NCI-H146 treated with DMSO at 0.1 percent for 48 hours (cell line): Measurements from ENCODE around the gene LOXL1.
"Not testable (repeated sequence)": the region's sequence is repeated elsewhere in the genome, so short reads cannot be mapped to it uniquely, and the experiment has no call there.

Experiments
- DNase-seq: peaks from one replicate; lab custom pipeline; 2025; ENCODE audit not compliant: unreplicated experiment; lab: John Stamatoyannopoulos, UW

The LOXL1 gene

DNA sequence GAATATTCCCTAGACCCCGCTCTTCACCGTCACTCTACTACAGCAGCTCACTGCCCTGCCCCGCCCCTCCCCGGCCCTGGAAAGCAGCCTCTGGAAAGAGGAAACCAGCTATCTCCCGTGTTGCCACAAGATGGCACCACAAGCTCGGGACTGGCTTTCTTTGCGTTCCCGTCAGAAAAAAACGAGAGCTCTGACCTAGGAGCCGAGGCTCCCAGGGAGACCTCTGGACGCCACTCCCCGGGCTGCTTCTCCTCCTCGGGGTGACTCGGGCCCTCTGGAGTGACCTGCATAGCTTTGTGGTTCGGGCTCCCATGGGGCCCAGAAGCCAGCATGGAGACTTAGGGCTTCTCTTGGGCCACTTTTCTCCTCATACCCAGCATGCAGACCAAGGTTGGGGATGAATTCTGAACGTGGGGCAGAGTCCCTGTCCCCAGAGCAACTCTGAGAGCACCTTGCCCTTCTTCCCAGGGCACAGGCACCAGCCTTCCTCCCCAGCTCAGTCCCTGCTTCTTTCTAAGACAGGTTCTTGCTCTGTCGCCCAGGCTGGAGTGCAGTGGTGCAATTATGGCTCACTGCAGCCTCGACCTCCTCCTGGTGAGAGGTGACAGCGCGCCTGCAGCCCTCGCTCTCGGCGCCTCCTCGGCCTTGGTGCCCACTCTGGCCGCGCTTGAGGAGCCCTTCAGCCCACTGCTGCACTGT is 46.9 kb downstream of the LOXL1 start:
- DNase-seq = peak; percentile 59

DNA sequence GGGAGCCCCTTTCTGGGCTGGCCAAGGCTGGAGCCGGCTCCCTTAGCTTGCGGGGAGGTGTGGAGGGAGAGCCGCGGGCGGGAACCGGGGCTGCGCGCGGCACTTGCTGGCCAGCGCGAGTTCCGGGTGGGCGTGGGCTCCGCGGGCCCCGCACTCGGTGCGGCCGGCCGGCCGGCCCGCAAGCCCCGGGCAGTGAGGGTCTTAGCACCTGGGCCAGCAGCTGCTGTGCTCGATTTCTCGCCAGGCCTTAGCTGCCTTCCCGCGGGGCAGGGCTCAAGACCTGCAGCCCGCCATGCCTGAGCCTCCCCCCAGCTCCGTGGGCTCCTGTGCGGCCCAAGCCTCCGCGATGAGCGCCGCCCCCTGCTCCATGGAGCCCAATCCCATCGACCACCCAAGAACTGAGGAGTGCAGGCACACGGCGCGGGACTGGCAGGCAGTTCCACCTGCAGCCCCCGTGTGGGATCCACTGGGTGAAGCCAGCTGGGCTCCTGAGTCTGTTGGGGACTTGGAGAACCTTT is 47.5 kb downstream of the LOXL1 start:
- not testable (repeated sequence) for DNase-seq

DNA sequence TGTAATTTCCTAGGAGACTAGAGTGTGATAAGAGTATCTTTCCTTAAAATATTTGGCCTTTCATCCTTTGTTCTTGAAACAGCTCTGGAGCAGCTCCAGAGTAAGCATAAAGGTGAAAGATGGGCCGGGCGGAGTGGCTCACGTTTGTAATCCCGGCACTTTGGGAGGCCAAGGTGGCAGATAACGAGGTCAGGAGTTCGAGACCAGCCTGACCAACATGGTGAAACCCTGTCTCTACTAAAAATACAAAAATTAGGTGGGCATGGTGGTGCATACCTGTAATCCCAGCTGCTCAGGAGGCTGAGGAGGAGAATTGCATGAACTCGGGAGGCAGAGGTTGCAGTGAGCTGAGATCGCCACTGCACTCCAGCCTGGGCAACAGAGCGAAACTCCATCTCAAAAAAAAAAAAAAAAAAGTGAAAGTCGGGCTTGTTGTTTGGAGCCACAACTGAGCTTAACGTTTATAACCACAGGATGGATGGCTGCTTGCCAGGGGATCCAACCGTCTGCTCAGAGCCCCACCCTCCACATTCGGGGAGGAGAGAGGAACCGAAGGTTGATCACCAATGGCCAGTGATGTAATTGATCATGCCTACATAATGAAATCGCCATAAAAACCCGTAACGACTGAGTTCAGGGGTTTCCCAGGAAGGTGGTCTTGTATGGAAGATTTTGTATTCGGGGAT is 49.3 kb downstream of the LOXL1 start:
- not testable (repeated sequence) for DNase-seq

DNA sequence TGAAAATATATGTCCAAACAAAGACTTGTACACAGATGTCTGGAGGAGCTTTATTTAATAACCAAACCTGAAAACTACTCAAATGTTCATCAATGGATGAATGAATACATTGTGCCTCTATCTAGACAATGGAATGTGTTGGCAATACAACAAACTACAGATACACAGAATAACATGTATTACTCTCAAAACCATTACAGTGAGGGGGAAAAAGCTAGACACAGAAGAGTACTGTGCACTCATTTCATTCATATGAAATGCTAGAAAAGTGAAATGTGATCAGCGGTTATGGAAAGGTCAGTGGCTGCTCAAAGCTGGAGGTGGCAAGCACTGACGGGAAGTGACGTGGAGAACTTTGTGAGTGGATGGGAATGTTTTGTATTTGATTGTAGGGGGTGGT is 52.6 kb downstream of the LOXL1 start:
- no peak for DNase-seq

DNA sequence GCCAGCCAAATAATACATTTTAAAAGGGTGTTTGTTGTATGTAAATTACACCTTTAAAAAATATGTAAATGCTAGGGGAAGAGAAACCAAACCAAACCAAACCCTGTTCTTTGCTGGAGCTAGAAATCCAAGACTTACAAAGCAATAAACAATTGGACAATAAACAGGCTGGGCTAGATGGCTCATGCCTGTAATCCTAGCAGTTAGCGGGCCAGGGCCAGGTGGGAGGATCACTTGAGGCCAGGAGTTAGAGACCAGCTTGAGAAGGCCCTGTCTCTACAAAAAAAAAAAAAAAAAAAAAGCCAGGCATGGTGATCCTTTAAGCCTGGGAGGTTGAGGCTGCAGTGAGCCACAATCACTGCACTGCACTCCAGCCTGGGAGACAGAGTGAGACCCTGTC is 53.4 kb downstream of the LOXL1 start:
- no peak for DNase-seq

DNA sequence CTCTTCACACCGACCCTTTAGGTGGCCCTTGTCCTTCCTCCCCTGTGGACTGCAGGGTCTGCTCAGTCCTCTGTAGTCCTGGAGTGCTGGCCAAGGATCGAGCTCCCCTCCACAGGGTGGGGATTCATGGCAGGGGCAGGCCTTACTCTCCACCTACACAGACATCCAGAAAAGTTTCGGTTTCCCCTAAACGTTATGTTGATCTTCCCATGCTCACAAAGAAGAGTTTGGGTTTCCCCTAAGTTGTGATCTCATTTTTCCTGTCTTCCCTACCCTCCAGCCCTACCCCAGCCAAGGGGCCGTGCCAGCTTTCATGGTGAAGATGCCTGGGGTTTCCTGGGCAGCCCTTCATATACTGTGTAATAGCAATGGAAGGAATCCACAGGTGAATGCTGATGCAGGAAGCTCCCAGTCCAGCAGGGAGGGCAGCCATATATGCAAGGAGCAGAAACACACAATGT is 55.5 kb downstream of the LOXL1 start:
- DNase-seq = no peak

DNA sequence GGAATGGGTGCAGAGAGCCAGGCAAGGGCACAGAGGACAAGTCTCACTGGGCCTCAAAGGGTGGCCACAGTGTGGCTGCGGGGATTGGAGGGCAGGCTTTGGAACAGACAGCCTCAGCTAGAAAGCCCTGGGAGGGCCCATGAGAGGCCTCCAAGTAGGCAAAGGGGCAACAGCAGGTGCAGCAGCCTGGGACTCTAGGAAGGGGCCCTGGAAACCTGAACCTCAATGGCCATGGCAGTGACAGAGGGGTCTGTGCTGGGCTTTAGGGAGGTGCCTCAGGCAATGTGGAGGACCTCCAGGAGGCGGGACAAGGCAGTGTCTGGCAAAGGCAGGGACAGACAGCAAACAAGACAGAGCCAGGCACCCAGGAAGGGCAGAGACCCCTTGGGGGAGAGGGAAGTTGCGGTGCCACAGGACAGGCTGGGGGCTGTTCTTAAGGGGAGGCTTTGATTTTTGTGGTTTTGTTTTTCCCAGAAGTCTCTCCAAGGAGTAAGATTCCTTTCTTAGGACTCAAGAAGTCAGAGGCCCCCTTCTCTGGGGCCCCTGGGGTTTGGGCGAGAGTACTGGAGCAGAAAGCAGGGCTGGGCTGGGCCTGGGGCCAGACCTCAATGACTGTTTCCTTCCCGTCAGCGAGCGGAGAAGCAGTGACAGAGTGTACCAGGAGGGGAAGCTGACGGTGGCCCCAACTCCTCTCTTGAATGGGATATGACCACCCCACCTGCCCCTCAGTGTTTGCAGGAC is 56.1 kb downstream of the LOXL1 start:
- DNase-seq = no peak

DNA sequence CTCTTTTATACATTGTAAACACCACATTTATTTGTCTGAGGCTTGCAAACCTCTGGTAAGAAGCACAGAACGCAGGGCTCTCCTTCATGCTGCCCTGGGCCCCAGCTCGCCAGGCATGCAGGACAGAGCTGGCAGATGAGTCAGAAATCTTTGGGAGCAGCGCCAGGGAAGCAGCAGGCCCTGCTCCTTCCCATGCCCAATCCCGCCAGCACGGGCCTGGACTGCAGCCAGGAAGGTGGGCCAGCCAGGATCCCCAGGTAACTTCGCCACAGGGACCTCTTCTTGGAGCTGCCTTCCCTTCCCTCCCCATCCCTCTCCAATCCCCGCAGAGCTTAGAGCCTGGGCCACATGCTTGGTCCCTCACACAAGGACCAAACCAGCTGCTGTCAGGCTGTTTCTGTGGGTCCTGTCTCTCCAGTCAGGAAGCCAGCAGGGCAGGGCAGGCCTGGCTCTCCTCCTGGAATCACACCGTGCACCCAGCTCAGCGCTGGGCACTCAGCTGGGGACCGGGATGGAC is 57.0 kb downstream of the LOXL1 start:
- no peak for DNase-seq

DNA sequence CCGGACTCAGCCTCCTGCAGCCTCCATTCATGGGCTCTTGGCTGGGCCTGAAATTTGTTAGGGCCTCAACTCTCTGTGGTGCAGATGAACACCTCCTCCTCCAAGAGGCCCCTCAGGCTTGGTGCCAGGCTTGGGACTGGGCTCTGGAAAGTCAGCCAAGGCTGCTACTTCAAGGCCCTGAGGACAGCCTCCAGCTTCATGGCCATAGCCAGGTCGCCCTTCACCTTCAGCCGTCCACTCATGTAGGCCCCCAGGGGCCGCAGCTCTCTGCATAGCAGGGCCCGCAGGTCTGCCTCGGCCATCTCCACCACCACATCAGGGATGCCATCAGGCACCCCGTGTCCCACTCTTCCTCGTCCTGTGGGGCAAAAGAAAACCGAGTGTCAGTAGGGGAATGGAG is 57.5 kb downstream of the LOXL1 start:
- no peak for DNase-seq

DNA sequence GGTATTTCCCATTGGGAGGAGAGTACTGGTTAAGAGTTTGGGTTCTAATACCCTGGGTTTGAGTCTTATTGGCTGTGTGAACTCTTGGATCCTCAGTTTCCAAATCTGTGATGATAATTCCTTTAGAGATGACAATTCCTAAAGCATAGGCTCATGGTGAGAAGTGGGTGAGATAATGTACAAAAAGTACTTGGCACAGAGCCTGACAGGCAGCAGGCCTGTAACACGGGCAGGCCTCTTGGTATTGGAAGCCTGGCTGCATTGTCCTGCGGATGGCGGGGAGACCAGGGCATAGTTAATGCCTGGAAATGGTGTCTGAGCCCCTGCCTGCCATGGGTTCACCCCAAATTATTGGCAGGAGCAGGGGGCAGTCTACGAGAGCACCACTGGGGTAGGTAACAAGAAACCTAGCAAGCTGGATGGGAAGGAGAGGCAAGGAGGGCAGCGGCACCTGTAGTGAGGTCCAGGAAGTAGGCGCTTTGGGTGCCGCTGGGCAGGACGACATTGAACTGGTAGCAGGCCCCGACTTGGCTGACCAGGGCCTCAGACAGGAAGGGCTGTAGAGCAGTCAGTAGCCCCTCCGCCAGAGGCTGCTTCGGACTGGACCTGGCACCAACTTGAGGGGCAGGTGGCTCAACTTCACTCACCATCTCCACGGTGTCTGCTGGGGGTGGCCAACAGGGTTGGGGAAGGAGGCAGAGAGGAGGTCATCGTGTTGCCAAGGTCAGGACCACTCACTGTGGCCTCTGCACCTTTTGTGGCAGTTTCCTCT is 58.1 kb downstream of the LOXL1 start:
- DNase-seq = no peak

DNA sequence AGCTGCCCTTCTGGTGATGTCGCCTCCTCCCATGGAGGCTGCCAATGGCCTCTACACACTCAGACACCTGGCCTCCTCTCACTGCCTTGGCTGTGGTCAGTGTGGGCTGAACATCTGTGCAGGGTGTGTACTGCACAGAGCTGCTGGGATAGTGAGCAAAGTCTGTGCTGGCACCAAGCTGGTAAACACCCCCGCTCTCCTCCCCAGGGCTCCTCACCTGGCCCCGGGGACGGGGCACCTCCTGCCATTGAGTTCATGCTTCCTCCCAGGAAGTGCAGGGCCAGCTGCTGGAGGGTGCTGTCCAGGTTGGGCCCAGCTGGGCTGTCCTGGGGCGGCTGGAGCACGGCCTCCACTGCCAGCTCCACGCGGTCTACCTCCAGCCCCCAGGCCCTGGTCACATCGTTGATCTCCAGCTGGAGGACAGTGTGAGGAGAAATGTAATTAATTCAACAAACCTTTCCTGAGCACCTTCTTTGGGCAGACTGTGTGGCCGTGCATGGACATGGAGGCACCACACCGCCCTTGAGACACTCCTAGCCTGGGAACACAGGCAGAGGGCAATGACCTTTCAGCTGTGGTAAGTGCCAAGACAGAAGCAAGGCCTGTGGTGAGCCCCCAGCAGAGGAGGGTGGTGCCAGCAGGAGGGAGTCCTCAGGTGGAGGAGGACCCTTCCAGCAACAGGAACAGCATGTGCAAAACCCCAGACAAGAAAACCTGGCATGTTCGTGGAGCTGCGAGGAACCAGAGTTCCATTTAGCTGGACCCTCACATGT is 59.0 kb downstream of the LOXL1 start:
- no peak for DNase-seq

DNA sequence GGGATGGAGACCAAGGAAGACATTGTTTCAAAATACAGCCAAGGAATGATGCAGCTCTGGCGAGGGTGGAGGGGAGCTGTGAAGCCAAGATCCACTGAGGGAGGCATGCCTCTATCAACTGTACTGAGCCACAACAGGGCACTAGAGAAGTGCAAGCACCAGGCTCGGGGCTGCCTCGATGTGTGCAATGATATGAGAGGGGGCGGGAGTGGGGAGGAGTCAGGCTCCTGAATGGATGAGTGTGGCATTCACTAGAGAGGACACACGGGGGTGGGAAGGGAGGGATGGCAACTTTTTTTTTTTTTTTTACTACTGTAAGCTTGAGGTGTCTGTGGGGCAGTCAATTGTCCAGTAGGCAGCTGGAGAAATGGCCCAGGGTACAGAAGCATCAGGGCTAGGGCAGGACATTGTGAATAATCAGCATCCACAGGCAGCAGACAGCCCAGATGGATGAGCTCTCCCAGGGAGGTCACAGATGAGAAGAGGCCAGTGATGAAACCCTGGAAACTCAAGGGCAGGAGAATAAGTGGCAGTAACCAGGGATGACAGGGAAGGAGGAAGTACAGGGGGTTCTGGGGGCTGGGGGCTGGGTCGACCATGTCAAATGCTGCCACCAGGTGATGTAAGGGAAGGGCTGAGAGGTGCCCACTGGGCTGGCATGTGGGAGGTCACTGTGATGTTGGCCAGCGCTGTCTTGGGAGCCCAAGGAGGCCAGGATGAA is 60.0 kb downstream of the LOXL1 start:
- DNase-seq = no peak

DNA sequence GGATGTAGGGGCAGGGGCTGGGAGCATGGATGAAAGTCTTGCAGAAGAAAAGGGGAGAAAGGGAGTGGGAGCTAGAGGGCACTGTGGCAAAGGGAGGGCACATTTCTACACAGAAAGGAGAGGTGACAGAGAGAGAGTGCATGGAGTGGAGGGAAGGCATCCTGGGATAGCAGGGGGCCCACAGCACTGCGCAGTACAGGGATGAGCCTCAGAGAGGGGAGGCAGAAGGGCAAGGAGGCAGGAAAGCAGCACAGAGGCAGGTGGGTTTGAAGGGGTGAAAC is 60.5 kb downstream of the LOXL1 start:
- no peak for DNase-seq

DNA sequence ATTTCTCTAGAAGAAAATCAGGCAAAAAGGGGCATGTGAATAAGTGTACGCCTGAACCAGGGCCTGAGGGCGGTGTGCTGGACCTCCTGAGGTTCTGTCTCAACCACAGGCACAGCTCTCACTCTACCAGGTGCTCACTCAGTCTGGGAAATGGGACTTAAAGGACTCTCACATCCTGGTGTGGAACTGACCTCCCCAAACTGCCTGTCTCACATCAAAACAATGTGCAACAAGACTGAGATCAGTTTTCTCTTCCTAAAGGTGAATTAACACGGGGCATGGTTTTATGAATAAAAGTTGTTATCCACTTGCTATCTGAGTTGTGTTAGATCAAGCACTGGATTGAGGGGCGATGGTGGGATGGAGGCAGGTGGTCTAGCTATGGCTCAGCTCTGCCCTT is 61.0 kb downstream of the LOXL1 start:
- no peak for DNase-seq

DNA sequence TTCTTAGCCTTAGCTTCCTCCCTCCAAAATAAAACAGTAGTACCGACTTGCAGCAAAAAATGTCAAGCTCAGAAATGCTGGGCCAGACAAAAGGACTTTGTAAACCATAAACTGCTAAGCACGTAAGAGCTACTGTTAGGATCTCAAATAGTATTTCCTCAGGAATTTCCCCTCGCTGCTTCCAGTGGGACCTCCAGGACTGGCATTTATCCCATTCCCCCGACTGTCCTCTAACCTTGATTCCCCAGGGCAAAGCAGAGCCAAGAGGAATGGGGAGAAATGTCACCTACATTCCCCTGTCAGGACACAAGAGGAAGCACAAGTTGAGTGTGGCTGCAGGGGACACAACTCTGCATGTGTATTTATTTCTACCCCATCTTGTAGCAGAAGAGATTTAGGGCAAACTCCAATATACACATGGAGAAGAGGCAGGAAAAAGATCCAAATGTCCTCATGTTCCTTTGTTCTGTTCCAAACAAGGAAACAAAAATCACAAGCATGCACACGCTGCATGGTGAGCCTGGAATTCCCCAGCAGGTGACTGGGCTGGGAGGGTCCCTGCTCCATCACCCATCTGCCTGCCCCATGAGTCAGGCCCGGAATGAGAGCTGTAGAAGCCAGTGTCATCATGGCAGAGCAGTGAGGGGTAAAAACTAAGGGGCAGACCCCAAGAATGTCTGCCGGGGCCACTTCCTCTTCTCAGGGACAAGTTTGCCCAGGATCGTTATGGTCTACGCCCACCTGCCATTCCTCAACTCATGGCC is 61.6 kb downstream of the LOXL1 start:
- DNase-seq = no peak

DNA sequence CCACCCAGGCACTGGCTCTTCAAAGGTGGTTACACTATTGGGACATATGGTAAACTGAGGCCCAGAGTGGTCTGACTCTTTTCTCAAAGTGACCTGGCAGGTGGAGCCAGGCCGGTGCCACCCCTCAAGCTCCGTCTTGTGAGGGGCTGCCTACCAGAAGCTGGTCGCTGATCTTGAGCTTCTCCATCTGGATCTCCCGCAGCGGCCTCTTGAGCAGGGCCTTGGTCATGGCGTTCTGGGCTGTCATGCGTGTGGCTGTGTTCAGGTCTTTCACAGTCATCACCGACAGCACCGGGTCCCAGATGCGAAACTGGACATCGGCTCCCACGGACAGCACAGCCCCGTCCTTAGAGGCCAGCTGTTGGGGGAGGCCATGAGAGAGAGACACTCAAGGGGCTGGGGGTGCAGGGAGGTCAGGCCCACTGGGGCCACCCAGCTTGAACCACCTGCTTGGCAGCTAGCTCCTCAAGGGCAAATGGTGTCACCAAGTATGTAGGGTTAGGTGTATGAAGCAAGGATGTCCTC is 62.2 kb downstream of the LOXL1 start:
- no peak for DNase-seq

DNA sequence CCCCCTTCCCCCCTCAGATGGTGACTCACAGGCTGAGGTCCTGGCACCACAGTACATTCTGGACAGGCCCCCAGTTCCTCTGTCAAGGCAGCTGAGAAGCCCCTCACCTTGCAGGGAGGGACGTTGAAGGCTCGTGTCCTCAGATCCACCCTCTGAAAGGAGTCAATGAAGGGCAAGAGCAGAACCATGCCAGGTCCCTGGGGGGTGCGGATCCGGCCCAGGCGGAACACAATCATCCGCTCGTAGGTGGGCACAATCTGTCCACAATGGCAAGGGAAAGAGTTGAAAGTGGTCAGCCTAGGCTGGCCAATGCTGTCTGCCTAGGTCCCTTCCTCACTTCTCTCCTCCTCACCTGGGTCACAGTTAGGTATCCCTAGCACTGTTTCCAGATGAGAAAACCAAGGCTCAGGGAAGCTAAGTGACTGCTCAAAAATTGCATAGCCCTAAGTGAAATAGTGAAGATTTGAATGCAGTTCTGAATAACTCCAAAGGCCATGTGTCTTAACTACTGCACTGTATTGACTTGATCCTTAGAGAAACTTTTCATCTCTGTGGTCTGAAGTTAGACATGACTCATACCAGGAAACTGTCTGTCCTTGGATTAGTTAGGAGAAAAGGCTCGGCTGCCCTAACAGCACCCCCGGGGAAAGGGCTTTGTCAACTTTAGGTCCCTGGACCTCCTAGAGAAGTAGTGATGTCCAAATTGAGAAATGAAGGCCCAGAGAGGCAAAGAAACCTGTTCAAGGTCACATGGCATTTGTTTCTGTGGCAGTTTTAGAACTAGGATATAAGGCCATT is 62.9 kb downstream of the LOXL1 start:
- DNase-seq = no peak
